Inferior parietal cortex (tissue), 1 donor: ENCODE data around the gene TEX13D.
"Not testable (repeated sequence)": the region's sequence is repeated elsewhere in the genome, so short reads cannot be mapped to it uniquely, and the experiment has no call there.

Experiments used
- DNase-seq: peaks from one replicate; pipeline ENCODE4 v3.0.0-alpha.2; 2016; ENCODE audit errors: extremely low spot score

TEX13D gene

GRCh38 chrX:124332481-124333424, at the start of gene TEX13D:
TSS of gene TEX13D (plus strand) at chrX:124332660. CDS start at chrX:124332918, 258 bp downstream.
- no peak for DNase-seq

DNA sequence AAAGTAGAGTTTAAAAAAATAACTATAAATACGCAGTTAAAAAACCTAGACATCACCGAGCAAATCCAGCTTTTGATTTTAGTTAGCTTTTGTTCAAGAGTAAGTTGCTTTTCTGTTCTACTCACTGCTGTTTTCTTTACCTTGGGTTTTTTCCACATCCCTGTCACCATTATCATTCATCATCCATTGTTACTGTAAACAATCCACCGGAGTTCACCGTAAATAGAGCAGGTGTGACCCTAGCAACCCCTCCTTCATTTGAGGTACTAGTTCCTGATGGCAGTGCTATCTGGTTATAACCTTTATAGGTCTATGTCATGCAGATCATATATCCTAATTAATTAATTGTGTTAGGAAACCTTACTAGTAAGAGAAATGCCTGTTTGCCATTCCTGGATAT, 43.0 kb upstream of the TEX13D start:
- DNase-seq: no peak

GRCh38 chrX:124293810-124294209, 38.6 kb upstream of the TEX13D start:
- no peak for DNase-seq

DNA sequence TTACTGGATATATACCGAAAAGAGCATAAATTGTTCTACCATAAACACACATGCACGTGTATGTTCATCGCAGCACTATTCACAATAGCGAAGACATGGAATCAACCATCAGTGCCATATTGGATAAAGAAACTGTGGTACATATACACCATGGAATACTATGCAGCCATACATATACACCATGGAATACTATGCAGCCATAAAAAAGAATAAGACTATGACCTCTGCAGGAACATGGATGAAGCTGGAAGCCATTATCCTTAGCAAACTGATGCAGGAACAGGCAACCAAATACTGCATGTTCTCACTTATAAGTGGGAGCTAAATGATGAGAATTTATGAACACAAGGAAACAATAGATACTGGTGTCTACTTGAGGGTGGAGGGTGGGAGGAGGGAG, 33.1 kb upstream of the TEX13D start:
- DNase-seq: not testable (repeated sequence)

DNA sequence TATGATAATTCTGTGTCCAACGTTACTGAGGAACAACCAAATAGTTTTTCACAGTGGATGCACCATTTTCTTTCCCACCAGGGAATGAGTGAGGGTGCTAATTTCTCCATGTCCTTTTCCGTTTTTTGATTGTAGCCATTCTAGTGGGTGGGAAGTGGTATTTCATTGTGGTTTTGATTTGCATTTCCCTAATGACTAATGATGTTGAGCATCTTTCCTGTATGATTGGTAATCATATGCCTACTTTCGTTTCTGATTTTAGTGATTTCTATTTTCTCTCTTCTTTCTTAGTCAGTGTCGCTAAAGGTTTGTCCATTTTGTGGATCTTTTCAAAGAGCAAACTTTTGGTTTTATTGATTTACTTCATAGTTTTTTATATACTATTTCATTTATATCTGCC, 32.1 kb upstream of the TEX13D start:
- no peak for DNase-seq

GRCh38 chrX:124307253-124307907, 25.1 kb upstream of the TEX13D start:
- no peak for DNase-seq

GRCh38 chrX:124325732-124326131, 6.7 kb upstream of the TEX13D start:
- DNase-seq: no peak

DNA sequence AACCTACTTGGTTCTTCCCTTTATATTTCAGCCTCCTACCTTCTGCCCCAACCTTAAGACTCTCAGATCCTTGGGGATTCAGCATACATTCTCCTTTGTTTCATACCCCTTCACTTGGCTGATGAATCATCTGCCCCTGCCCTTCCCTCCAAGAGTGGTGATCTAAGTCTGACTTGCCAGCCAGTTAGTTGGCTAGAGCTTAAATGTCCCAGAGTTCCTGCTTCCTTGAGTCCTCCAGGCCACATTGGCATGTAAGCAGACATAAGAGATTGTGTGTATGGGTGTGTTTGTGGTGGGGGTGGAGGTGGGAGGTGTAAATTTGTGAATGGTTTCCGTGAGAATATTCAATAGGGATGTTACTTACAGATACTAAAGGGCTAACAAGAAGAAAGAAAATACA, 3.7 kb upstream of the TEX13D start:
- no peak for DNase-seq

GRCh38 chrX:124333862-124334261, 1.4 kb downstream of the TEX13D start:
- DNase-seq: no peak

DNA sequence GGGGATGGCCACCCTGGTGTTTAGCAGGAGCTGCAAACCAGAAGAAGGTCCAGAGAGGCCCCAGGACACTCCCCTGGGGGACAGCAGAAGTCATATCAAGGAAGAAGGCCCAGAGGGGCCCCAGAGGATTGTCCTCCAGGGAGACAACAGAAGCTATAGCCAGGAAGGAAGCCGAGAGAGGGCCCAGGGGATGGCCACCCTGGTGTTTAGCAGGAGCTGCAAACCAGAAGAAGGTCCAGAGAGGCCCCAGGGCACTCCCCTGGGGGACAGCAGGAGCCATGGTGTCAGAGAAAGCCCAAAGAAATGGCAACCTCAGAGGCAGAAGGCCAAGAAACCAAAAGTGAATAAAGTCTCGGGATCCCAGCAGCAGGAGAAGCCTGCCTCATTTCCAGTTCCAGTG, 2.1 kb downstream of the TEX13D start:
- not testable (repeated sequence) for DNase-seq

DNA sequence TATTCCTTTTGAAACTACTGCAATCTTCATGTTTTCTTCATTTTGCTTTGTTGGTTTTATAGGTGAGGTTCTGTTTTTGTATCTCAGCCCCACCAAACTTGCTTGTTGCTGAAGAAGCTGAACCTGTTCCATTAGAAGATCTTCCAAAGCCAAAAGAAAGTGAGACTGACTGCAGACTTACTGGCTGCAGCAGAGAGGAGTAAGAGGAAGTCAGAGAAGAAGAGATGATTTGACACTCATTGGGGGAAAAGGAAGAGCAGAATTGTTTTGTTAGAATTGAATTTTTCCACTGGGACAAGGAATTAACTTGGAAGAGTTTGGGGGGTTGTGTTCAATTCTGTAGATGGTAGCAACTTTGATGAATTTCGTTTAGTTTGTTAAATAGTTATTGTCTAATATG, 3.1 kb downstream of the TEX13D start:
- no peak for DNase-seq

DNA sequence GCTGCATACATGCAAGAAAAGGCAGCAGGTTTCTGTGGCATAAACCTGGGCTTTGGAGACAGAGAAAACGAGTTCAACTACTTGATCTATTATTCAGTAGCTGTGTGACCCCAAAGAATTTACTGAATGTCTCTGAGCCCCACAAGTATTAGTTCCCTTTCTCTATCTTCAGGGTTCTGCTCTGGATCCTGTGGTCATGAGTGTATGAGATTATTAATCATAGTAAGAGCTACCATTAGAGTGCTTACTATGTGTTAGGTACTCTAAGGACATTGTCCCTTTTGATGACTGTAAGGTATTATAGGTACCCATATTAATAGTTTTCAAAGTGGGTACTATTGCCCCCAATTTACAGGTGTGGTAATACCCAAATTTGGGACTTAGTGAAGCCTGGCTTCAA, 5.5 kb downstream of the TEX13D start:
- DNase-seq: no peak

GRCh38 chrX:124338733-124339514, 6.5 kb downstream of the TEX13D start:
- DNase-seq: no peak

DNA sequence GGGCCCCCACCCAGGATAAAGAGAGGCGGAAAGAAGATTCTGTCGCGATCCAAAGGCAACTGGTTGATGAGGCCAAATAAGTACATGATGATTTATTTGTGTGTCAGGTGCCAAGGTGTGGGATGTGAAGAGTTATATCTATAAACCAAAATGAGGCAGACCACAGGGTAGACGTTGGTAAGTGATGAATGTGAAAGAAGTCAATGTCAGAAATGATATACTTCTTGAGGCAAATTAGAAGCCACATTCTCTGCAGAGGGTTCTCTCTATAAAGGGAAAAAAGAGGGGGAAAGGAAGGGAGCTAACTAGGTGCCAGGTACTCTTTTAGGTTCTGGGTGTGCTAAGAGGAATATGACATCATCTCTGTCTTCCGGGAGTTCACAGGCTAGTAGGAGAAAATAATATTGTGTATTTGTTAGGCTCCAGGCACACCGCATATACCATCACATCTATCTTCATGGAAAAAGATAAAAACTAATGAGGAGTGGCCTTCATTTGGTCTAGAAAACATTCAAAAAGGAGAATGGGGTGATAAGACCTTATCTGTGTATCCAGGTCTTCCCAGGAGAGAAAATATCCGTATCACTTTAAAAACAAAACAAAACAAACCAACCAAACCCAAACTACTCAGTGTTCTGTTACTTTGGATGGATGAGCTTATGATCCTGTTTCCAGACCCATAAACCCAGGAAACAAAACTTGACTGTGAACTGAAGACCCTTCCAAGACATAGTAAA, 9.1 kb downstream of the TEX13D start:
- no peak for DNase-seq

DNA sequence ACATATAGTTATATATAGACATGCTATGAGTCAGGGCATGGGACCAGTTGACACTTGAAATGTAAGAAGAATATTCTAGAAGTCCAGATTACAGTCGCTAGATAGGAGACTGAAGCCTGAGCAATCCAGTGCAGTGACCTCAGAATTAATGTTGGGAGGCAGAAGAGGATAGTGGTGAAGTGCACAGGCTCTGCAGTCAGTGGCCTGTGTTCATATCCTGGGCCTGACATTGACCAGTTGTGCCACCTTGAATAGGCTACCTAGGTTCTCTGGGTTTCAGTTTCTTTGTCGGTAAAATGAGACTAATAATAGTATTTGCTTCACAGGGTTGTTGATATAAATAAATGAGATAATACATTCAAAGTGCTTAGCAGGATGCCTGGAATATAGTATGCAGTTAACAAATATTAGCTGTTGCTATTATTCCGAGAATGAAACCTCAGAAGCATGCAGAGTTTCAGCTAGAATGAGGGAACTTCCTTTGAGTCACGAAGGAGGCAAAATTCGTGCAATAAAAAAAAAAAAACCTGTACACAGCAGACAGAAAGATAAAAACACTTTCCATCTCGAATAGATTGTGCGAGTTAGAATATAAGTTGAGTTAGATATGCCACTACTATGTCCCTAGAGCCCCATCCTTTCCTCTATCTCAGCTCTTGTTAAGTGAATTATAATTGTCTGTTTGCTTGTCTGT, 9.9 kb downstream of the TEX13D start:
- no peak for DNase-seq

DNA sequence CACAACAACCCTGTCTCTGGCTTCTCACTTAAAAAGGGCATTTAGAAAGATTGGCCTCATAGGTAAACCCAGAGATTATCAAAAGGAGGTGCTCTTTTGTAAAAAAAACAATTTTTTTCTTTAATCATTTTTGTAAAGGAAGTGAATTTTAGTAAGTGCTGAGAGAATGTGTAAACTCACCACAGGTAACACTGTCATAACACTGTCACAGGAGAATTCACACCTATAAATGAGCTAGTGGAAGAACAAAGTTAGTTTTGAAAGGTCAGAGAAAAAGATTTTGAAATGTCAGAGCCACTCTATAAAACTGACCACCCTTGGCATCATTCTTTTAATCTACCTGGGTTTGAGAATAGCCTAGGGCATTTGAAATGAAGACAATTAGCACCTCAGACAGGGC, 10.6 kb downstream of the TEX13D start:
- DNase-seq: no peak

DNA sequence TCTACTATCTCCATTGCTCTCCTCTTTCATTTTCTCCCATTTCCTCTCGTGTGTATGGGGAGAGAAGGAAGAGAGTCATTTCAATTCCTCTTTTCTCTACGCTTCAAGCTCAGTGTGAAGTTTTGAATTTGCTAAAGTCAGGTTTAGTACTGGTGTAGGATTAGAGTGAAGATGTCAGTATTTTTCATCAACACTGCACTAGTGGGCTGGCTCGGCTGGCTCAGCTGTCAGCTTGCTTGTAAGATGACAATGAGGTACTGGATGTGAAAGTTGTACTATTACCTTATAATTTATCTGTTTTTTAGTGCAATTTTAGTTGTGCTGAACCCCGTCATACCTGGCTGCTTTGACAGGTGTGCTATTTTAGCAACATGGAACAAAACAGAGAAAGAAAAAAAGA, 11.8 kb downstream of the TEX13D start:
- DNase-seq: no peak

DNA sequence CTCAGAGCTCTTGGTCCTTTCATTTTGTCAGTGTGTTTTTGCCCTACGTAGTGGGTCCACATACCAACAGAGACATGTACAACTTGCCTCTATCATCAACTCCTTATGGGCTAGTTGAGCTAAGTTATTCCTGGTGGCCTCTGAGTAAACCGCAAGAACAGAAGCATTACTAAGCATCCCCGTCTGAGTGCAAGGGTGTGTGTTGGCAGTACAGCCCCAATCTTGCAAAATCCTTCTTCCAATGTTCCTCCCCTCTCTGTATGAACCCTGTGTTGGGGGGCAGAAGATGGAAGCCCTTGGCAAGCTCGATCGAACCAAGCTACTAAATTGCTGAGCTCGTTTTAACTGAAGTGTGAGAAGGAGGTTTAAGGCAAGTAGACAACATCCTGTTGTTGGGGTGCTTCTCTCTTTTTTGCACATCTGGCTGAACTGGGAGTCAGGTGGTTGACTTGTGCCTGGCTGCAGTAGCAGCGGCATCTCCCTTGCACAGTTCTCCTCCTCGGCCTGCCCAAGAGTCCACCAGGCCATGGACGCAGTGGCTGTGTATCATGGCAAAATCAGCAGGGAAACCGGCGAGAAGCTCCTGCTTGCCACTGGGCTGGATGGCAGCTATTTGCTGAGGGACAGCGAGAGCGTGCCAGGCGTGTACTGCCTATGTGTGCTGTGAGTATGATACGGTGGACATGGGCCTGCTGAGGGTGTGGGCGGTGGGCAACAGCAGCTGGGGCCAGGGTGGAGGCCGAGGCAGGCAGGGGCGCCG, 13.8 kb downstream of the TEX13D start, which contains the start of gene SH2D1A:
Gene SH2D1A (plus strand): TSS at position 447 of the 760 bp plus-strand sequence. CDS start 80 bp downstream, at position 527.
- no peak for DNase-seq

DNA sequence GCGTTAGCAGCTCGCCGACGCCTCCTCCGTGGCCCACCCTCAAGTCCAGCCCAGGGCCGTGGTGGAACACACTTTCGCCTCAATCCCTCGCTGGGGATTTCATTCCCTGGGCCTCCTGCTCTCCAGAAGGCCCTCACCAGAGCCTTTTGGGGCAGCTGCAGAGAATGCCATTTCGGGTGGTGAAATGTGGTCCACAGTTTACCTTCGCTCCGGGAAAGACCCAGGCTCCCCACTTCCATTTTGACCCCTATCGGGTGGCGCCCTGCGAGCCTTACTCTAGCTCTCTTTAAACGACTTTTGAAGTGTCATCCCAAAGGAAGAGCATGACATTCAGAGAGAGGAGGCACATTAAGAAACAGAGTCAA, 14.4 kb downstream of the TEX13D start:
- DNase-seq: no peak

- DNase-seq: no peak
Observed at GRCh38 chrX:124347242-124347641, 14.8 kb downstream of the TEX13D start.
